IPS-18a (cell line): ENCODE measurements around the gene SPATA45.

Experiments used
- H3K27ac ChIP-seq: one replicate; pipeline ENCODE4 v1.5.1; 2013; ENCODE audit warnings: low read length
- H3K27me3 ChIP-seq: one replicate; pipeline ENCODE4 v1.6.1; 2013; ENCODE audit warnings: mild to moderate bottlenecking, low read length; ENCODE audit not compliant: control insufficient read depth, insufficient read depth
- H3K36me3 ChIP-seq: one replicate; pipeline ENCODE4 v1.6.1; 2013; ENCODE audit warnings: low read depth, low read length; ENCODE audit not compliant: control insufficient read depth
- H3K4me1 ChIP-seq: one replicate; pipeline ENCODE4 v1.6.1; 2013; ENCODE audit warnings: low read depth, low read length; ENCODE audit not compliant: control insufficient read depth
- H3K4me3 ChIP-seq: one replicate; pipeline ENCODE4 v1.5.1; 2013; ENCODE audit warnings: low read length
- H3K9ac ChIP-seq: one replicate; pipeline ENCODE4 v1.6.1; 2013; ENCODE audit warnings: mild to moderate bottlenecking, low read length, moderate library complexity
- H3K9me3 ChIP-seq: one replicate; pipeline ENCODE4 v1.6.1; 2013; ENCODE audit warnings: low read depth, low read length; ENCODE audit not compliant: control insufficient read depth

SPATA45 gene

GRCh38 chr1:212794561-212795014 lies 52.9 kb downstream of the SPATA45 start:
- Histone ChIP-seq H3K36me3 (peaks cover 14% of the 10 kb centered on the region), H3K4me1 (no peaks in the 10 kb centered on the region), H3K9ac (no peak overlapping the region), H3K9me3 (no peaks in the 10 kb centered on the region), H3K4me3 (no peak overlapping the region), H3K27me3 (no peaks in the 10 kb centered on the region), H3K27ac (no peak overlapping the region)

- peak overlapping the region; percentile 86 for H3K9ac ChIP-seq
- no peaks in the 10 kb centered on the region for H3K27me3 ChIP-seq
- H3K27ac ChIP-seq: no peak overlapping the region
- H3K36me3 ChIP-seq: peaks cover 8% of the 10 kb centered on the region
- no peaks in the 10 kb centered on the region for H3K9me3 ChIP-seq
- peak overlapping the region; percentile 80 for H3K4me3 ChIP-seq
- H3K4me1 ChIP-seq: no peaks in the 10 kb centered on the region
Measured at GRCh38 chr1:212792396-212792908, 55.0 kb downstream of the SPATA45 start.

- Histone ChIP-seq H3K9ac (peak within 1 kb of the TSS; percentile 86), H3K4me1 (no peaks in the 10 kb centered on the region), H3K27me3 (no peaks in the 10 kb centered on the region), H3K36me3 (peaks cover 8% of the 10 kb centered on the region), H3K9me3 (no peaks in the 10 kb centered on the region), H3K27ac (peak within 1 kb of the TSS; percentile 77), H3K4me3 (peak within 1 kb of the TSS; percentile 80)
Measured at GRCh38 chr1:212791676-212792395, 55.6 kb downstream of the SPATA45 start, which contains the start of the genes NSL1 and TATDN3. Gene NSL1, minus strand, starts transcription at chr1:212791777. Its CDS starts 14 bp downstream, at chr1:212791763. Gene TATDN3, plus strand, starts transcription at chr1:212791894. Its CDS starts 28 bp downstream, at chr1:212791922.

GRCh38 chr1:212791261-212791675 lies 56.2 kb downstream of the SPATA45 start:
- Histone ChIP-seq H3K36me3 (peaks cover 10% of the 10 kb centered on the region), H3K4me3 (peak overlapping the region; percentile 80), H3K4me1 (no peaks in the 10 kb centered on the region), H3K9me3 (no peaks in the 10 kb centered on the region), H3K9ac (peak overlapping the region; percentile 86), H3K27ac (peak overlapping the region; percentile 77), H3K27me3 (no peaks in the 10 kb centered on the region)

- no peaks in the 10 kb centered on the region for H3K4me1 ChIP-seq
- peaks cover under 1% of the 10 kb centered on the region for H3K9me3 ChIP-seq
- H3K27ac ChIP-seq: no peak overlapping the region
- H3K9ac ChIP-seq: no peak overlapping the region
- no peaks in the 10 kb centered on the region for H3K27me3 ChIP-seq
- H3K4me3 ChIP-seq: no peak overlapping the region
- H3K36me3 ChIP-seq: peaks cover 52% of the 10 kb centered on the region
Measured at GRCh38 chr1:212785871-212786270, 61.6 kb downstream of the SPATA45 start.

GRCh38 chr1:212783976-212784375 lies 63.5 kb downstream of the SPATA45 start:
- Histone ChIP-seq H3K36me3 (peaks cover 55% of the 10 kb centered on the region), H3K27me3 (no peaks in the 10 kb centered on the region), H3K4me3 (no peak overlapping the region), H3K4me1 (no peaks in the 10 kb centered on the region), H3K27ac (no peak overlapping the region), H3K9me3 (peaks cover 3% of the 10 kb centered on the region), H3K9ac (no peak overlapping the region)

- Histone ChIP-seq H3K27ac (no peak overlapping the region), H3K9me3 (peaks cover 3% of the 10 kb centered on the region), H3K9ac (no peak overlapping the region), H3K27me3 (no peaks in the 10 kb centered on the region), H3K36me3 (peaks cover 54% of the 10 kb centered on the region), H3K4me1 (no peaks in the 10 kb centered on the region), H3K4me3 (no peak overlapping the region)
Measured at GRCh38 chr1:212782422-212783154, 64.9 kb downstream of the SPATA45 start.

- no peak overlapping the region for H3K9ac ChIP-seq
- H3K36me3 ChIP-seq: peaks cover 44% of the 10 kb centered on the region
- H3K27ac ChIP-seq: no peak overlapping the region
- H3K27me3 ChIP-seq: no peaks in the 10 kb centered on the region
- no peaks in the 10 kb centered on the region for H3K4me1 ChIP-seq
- H3K4me3 ChIP-seq: no peak overlapping the region
- peaks cover 3% of the 10 kb centered on the region for H3K9me3 ChIP-seq
Measured at GRCh38 chr1:212781225-212781624, 66.2 kb downstream of the SPATA45 start.

GRCh38 chr1:212780759-212781158 lies 66.7 kb downstream of the SPATA45 start:
- Histone ChIP-seq H3K4me3 (no peak overlapping the region), H3K36me3 (peaks cover 41% of the 10 kb centered on the region), H3K27ac (no peak overlapping the region), H3K9me3 (peaks cover 3% of the 10 kb centered on the region), H3K4me1 (no peaks in the 10 kb centered on the region), H3K27me3 (no peaks in the 10 kb centered on the region), H3K9ac (no peak overlapping the region)
